GM12878 (cell line): ENCODE data around the gene PLEKHA5. TPM values are rescaled to one million over a fixed set of nuclear protein-coding genes. Genes with fewer than 3 reads are reported as not detected.

Source experiments
- ATAC-seq: fragments of 200-7000 bp; cut with Tn5 transposase; 3 replicates; pipeline ENCODE4 v1.9.1; 2020; ENCODE audit warnings: mild to moderate bottlenecking, moderate library complexity
- BruUV-seq: library from RNA; stranded (reverse); fragments of 400-500 nt; replicated peaks from 2 replicates; lab custom pipeline; 2021; lab: Mats Ljungman, UMichigan
- CTCF ChIA-PET: fragments of 300-600 bp; sonication (Branson Sonifier 250); formaldehyde crosslinking; extraction: SDS; loops from one replicate; lab custom pipeline; 2021; ENCODE audit warnings: inconsistent platforms; lab: Yijun Ruan, JAX
- POLR2A ChIA-PET: fragments of 350-600 bp; formaldehyde crosslinking; extraction: SDS; loops from one replicate; lab custom pipeline; 2021; ENCODE audit warnings: inconsistent platforms; lab: Charles Lee
- RAD21 ChIA-PET: fragments of 300-600 bp; sonication (Branson Sonifier 250); formaldehyde crosslinking; loops from one replicate; lab custom pipeline; 2023; ENCODE audit warnings: antibody characterized with exemption; ENCODE audit not compliant: unreplicated experiment; lab: Charles Lee
- SMC1A ChIA-PET: fragments of 300-600 bp; sonication (Branson Sonifier 250); formaldehyde crosslinking; loops from one replicate; lab custom pipeline; 2023; ENCODE audit not compliant: unreplicated experiment, uncharacterized antibody; lab: Charles Lee
- DNase-seq: peaks from one replicate; pipeline ENCODE4 v3.0.0-alpha.2; 2011; ENCODE audit warnings: low read depth, low spot score
- FAIRE-seq: peaks from 3 replicates; lab custom pipeline; 2011; peaks lifted over from hg19 to GRCh38; lab: Jason Lieb, UNC
- H2AFZ ChIP-seq: 2 replicates; pipeline ENCODE4 v1.6.0; 2011; ENCODE audit warnings: low read depth, low read length, control low read depth; ENCODE audit not compliant: control insufficient read depth
- H3K27ac ChIP-seq: 2 replicates; pipeline ENCODE4 v1.5.1; 2011; ENCODE audit warnings: control low read depth; ENCODE audit not compliant: control insufficient read depth, insufficient read depth
- H3K27me3 ChIP-seq, 2 experiments: replicated peaks in 1 of 2; 2 replicates each; pipeline versions ENCODE4 v1.6.0 to v1.6.1; 2011; ENCODE audit warnings: low read length in 1 of 2; ENCODE audit not compliant: control insufficient read depth in 2 of 2, insufficient read depth in 2 of 2
- H3K36me3 ChIP-seq, 2 experiments: 2 replicates each; pipeline ENCODE4 v1.5.1; 2011; ENCODE audit warnings: low read length in 1 of 2; ENCODE audit not compliant: control insufficient read depth in 2 of 2, insufficient read depth in 2 of 2
- H3K4me1 ChIP-seq: 2 replicates; pipeline ENCODE4 v1.6.1; 2011; ENCODE audit warnings: mild to moderate bottlenecking, low read length, moderate library complexity, mixed read lengths; ENCODE audit not compliant: control insufficient read depth, insufficient read depth
- H3K4me2 ChIP-seq: 2 replicates; pipeline ENCODE4 v1.6.0; 2011; ENCODE audit warnings: control low read depth; ENCODE audit not compliant: control insufficient read depth, insufficient read depth
- H3K4me3 ChIP-seq: fragments of 200-600 bp; sonication (generic); 2 replicates; pipeline ENCODE4 v1.5.1; 2016
- H3K79me2 ChIP-seq: 2 replicates; pipeline ENCODE4 v1.6.0; 2011; ENCODE audit warnings: low read length; ENCODE audit not compliant: control insufficient read depth, insufficient read depth
- H3K9ac ChIP-seq: 2 replicates; pipeline ENCODE4 v1.8.0; 2011; ENCODE audit warnings: low read length, control low read depth, mixed read lengths; ENCODE audit not compliant: control insufficient read depth, insufficient read depth
- H3K9me3 ChIP-seq: replicated peaks from 3 replicates; pipeline ENCODE4 v1.5.1; 2011; ENCODE audit warnings: mild to moderate bottlenecking, low read length; ENCODE audit not compliant: control insufficient read depth, insufficient read depth
- H4K20me1 ChIP-seq: 2 replicates; pipeline ENCODE4 v1.6.0; 2011; ENCODE audit not compliant: control insufficient read depth, insufficient read depth
- BACH1 ChIP-seq: fragments of 450-650 bp; IDR thresholded peaks from 2 replicates; pipeline ENCODE4 v1.6.1; 2017; ENCODE audit warnings: mild to moderate bottlenecking, borderline replicate concordance
- FOXM1 ChIP-seq: IDR thresholded peaks from 2 replicates; pipeline ENCODE4 v1.6.1; 2012; ENCODE audit warnings: low read depth, mild to moderate bottlenecking, inconsistent platforms, low read length, moderate library complexity
- GATAD2B ChIP-seq: fragments of 450-650 bp; conservative IDR thresholded peaks from 2 replicates; pipeline ENCODE4 v1.6.1; 2017; ENCODE audit warnings: low read depth, mild to moderate bottlenecking, moderate library complexity
- NR2C2 ChIP-seq: IDR thresholded peaks from 2 replicates; pipeline ENCODE4 v1.6.1; 2011; ENCODE audit warnings: borderline replicate concordance, low read depth; ENCODE audit not compliant: control insufficient read depth, insufficient read length
- SMAD5 ChIP-seq: IDR thresholded peaks from 2 replicates; pipeline ENCODE4 v1.6.1; 2016; ENCODE audit warnings: antibody characterized with exemption, low read depth
- STAT3 ChIP-seq: IDR thresholded peaks from 2 replicates; pipeline ENCODE4 v1.6.1; 2011; ENCODE audit warnings: low read depth, low read length, improper control_type of control experiment
- in situ Hi-C: fragments of 300-500 bp; cut with MboI; formaldehyde crosslinking; loops from 9 replicates; pipeline ENCODE4 v1.14.3; 2018; ENCODE audit warnings: mixed read lengths
- intact Hi-C: fragments of 100-400 bp; cut with micrococcal nuclease; formaldehyde crosslinking; loops from one replicate; pipeline ENCODE4 v1.14.2; 2022; ENCODE audit not compliant: unreplicated experiment
- polyA plus RNA-seq, 11 experiments: library from polyadenylated mRNA; depleted of rRNA in 4 of 11; unstranded in 6 of 11; stranded (reverse) in 5 of 11; fragments of >200 nt; fragmentation: Nextera tagmentation in 4 of 11; fragmentation: Illumina TruSeq in 1 of 11; extraction: Ambion mirVana in 4 of 11; extraction: Trizol in 1 of 11; gene quantifications; 1 replicate in 1 of 11; 2 replicates in 10 of 11; pipeline versions ENCODE4 v1.2.1 to v1.2.3, GENCODE V29; 2011 to 2016; ENCODE audit warnings: inconsistent platforms in 2 of 11, missing spikeins in 2 of 11, low read depth in 1 of 11
- total RNA-seq, 4 experiments: library from RNA; depleted of rRNA in 3 of 4; stranded (reverse); fragments of >200 nt in 3 of 4; fragmentation: Illumina TruSeq in 1 of 4; extraction: Trizol in 1 of 4; gene quantifications; 2 replicates each; pipeline versions ENCODE4 v1.2.1 to v1.2.3, GENCODE V29; 2013 to 2021
- TF ChIP-seq, protein P1 (sequence below): fragments of 450-650 bp; formaldehyde crosslinking; IDR thresholded peaks from 2 replicates; pipeline ENCODE4 v1.5.0; 2022; ENCODE audit warnings: mild to moderate bottlenecking, missing genetic modification characterization

Gene PLEKHA5
- total and polyA plus RNA-seq, 10 of the 15 experiments (the other 5 are each of a cell fraction or from before 2014, with no cell fraction given), result 0.09 to 0.33 (median 0.18) TPM; not detected in 3

DNA sequence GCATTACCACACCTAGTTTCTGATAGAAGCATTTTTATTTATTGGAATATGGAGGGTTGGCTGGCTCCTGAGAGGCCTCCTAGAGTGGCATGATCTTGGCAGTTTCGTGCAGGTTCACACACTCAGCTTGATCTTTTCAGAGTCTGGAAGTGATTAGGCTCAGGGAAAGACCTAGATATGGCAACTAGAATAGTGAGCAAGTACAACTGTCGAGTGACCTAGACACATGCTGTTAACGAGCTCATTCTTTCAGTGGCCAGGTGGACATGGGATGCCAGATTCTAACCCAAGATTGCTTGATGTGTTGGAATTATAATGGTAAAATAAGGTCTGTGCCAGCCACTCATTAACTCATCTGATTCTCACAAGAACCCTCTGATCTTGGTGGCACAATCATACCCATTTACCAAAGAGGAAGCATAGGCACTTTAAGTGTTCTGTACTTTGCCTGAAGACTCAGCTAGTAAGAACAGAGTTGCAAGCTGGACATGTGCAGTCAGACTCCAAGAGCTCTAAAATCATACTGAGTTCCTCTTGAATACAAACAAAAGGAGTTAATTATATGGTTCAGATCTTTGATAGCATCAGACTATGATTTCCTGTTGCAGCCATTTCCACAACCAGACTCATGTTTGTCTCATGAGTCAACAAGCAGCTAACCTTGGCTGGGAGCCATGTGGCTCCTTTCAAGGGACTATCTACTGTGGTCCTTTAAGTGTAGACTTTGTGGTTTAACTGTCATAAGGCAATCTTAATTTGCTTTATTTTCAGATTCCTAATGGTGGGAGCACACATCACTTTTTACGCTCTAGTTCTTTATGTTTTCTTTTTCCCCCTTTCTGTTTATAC is 144.2 kb downstream of the PLEKHA5 start (continued):
- no peak for TF ChIP-seq GATAD2B

DNA sequence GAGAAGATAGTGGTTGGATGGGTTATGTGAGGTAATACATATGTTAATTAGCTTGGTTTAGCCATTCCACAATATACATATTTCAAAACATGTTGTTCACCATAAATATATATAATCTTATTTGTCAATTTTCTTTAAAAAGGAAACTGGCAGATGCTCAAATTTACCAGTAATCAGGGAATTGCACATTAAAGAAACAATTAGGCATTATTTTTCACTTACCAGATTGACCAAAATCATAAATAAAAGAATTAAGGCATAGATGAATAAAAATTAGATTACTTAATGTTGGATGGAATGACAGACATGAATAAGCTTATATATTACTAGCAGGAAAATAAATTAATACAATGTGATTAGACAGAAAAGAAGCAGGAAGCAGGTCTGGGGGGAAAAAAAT is 147.2 kb downstream of the PLEKHA5 start:
- DNase-seq (no peak), ATAC-seq (no peak), FAIRE-seq (no peak)
- intact Hi-C loops, result no loop called here
- no peaks in the 10 kb centered on the region for H3K4me1 ChIP-seq
- no peak overlapping the region for H3K27ac ChIP-seq
- H2AFZ ChIP-seq, result no peak overlapping the region
- no peaks in the 10 kb centered on the region for H3K36me3 ChIP-seq
- no peaks in the 10 kb centered on the region for H3K27me3 ChIP-seq
- TF ChIP-seq BACH1 (no peak), STAT3 (no peak), SMAD5 (no peak), FOXM1 (no peak), NR2C2 (no peak)
- TF ChIP-seq, protein P1, sequence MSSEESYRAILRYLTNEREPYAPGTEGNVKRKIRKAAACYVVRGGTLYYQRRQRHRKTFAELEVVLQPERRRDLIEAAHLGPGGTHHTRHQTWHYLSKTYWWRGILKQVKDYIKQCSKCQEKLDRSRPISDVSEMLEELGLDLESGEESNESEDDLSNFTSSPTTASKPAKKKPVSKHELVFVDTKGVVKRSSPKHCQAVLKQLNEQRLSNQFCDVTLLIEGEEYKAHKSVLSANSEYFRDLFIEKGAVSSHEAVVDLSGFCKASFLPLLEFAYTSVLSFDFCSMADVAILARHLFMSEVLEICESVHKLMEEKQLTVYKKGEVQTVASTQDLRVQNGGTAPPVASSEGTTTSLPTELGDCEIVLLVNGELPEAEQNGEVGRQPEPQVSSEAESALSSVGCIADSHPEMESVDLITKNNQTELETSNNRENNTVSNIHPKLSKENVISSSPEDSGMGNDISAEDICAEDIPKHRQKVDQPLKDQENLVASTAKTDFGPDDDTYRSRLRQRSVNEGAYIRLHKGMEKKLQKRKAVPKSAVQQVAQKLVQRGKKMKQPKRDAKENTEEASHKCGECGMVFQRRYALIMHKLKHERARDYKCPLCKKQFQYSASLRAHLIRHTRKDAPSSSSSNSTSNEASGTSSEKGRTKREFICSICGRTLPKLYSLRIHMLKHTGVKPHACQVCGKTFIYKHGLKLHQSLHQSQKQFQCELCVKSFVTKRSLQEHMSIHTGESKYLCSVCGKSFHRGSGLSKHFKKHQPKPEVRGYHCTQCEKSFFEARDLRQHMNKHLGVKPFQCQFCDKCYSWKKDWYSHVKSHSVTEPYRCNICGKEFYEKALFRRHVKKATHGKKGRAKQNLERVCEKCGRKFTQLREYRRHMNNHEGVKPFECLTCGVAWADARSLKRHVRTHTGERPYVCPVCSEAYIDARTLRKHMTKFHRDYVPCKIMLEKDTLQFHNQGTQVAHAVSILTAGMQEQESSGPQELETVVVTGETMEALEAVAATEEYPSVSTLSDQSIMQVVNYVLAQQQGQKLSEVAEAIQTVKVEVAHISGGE, result no peak
- H3K4me2 ChIP-seq, result no peak overlapping the region
- H4K20me1 ChIP-seq, result no peaks in the 10 kb centered on the region
- ChIA-PET POLR2A (no interaction called here), CTCF (no interaction called here), SMC1A (no interaction called here), RAD21 (interaction anchor here (1.1 kb wide), 1 partner anchor 12 kb away, joined by 3 read pairs; no protein-coding TSS in a partner anchor)
- H3K9ac ChIP-seq, result no peak overlapping the region
- in situ Hi-C loops, result no loop called here
- BruUV-seq, result no TSS peak
- H3K4me3 ChIP-seq, result no peak overlapping the region
- no peaks in the 10 kb centered on the region for H3K9me3 ChIP-seq
- no peaks in the 10 kb centered on the region for H3K79me2 ChIP-seq
